AG04449 (cell line): ENCODE measurements around the gene ARHGAP30.
"Not testable (repeated sequence)": the region's sequence is repeated elsewhere in the genome, so short reads cannot be mapped to it uniquely, and the experiment has no call there.

Source experiments
- CTCF ChIA-PET: fragments of 350-600 bp; formaldehyde crosslinking; extraction: SDS; loops from one replicate; lab custom pipeline; 2021; ENCODE audit warnings: antibody characterized with exemption; lab: Yijun Ruan, JAX
- POLR2A ChIA-PET: fragments of 400-600, 350-600 bp; formaldehyde crosslinking; extraction: SDS; loops from one replicate; lab custom pipeline; 2020; ENCODE audit warnings: antibody characterized with exemption, inconsistent platforms; lab: Yijun Ruan, JAX
- DNase-seq: peaks from one replicate; pipeline ENCODE4 v3.0.0-alpha.2; 2010; ENCODE audit warnings: low read depth, low spot score
- H3K4me3 ChIP-seq: 2 replicates; pipeline ENCODE4 v1.5.1; 2011; ENCODE audit warnings: low read depth, mild to moderate bottlenecking, control low read depth, low read length
- TF ChIP-seq, protein P1 (sequence below): IDR thresholded peaks from one replicate; pipeline ENCODE4 v1.5.1; 2011; ENCODE audit warnings: mild to moderate bottlenecking, moderate library complexity, low read length, control low read depth, inconsistent platforms; ENCODE audit not compliant: insufficient read depth; ENCODE audit errors: missing control alignments

Gene ARHGAP30

GRCh38 chr1:161021970-161022353 lies 47.7 kb downstream of the ARHGAP30 start:
- no peak overlapping the region for H3K4me3 ChIP-seq
- DNase-seq = no peak
- ChIA-PET CTCF (interaction anchor here (1.5 to 1.8 kb wide), 2 partner anchors 20 to 76 kb away, joined by 4 to 5 read pairs; no protein-coding TSS in a partner anchor), POLR2A (no interaction called here)
- TF ChIP-seq, protein P1, sequence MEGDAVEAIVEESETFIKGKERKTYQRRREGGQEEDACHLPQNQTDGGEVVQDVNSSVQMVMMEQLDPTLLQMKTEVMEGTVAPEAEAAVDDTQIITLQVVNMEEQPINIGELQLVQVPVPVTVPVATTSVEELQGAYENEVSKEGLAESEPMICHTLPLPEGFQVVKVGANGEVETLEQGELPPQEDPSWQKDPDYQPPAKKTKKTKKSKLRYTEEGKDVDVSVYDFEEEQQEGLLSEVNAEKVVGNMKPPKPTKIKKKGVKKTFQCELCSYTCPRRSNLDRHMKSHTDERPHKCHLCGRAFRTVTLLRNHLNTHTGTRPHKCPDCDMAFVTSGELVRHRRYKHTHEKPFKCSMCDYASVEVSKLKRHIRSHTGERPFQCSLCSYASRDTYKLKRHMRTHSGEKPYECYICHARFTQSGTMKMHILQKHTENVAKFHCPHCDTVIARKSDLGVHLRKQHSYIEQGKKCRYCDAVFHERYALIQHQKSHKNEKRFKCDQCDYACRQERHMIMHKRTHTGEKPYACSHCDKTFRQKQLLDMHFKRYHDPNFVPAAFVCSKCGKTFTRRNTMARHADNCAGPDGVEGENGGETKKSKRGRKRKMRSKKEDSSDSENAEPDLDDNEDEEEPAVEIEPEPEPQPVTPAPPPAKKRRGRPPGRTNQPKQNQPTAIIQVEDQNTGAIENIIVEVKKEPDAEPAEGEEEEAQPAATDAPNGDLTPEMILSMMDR = no peak

DNA sequence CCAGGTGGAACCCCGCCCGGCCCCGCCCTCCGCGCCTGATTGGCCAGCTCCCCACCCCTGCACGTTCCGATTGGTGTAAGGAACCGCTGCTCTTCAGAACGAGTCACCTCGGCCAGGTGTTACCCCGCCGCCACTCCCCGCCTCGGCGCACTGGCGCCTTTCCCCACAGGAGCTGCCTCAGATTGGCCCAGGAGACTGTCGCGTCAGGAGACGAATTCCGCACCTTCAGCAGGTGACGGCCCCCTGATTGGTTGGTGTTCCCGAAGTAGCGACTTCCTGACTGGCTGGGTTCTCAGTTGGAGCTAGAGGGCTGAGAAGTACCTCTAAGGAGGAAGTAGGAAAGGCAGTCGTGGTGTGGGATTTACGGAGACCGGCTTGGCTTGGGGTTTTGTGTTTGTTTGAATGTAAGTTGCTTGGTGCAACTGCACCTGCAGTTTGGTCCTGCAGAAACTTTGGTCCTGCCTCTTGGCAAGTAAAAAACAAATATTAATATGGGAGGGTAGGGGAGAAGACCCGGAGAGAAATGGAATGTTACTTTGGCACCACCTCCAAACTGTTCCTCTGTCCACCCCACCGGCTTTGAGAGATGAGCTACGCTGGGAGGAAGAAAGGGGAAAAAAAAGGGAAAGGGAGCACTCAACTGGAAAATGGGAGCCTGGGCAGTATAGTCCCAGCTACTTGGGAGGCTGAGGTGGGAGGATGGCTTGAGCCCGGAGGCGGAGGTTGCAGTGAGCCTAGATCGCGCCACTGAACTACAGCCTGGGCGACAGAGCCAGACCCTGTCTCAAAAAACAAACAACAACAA lies 48.3 kb downstream of the ARHGAP30 start:
- CTCF ChIA-PET = interaction anchor here (0.9 to 1.8 kb wide), 5 partner anchors 11 to 76 kb away, joined by 3 to 7 read pairs (median 4); no protein-coding TSS in a partner anchor
- POLR2A ChIA-PET = interaction anchor here (1.3 kb wide), 1 partner anchor 24 kb away, joined by 4 read pairs; the partner anchor contains the start of gene USF1
- peak overlapping the region; percentile 47 for H3K4me3 ChIP-seq
- TF ChIP-seq, protein P1 = no peak
- no peak for DNase-seq

- ChIA-PET CTCF (interaction anchor here (0.9 to 1.8 kb wide), 4 partner anchors 11 to 77 kb away, joined by 3 to 7 read pairs (median 4); no protein-coding TSS in a partner anchor), POLR2A (interaction anchor here (1.3 kb wide), 1 partner anchor 24 kb away, joined by 4 read pairs; the partner anchor contains the start of gene USF1)
- no peak for DNase-seq
- H3K4me3 ChIP-seq = peak within 1 kb of the TSS; percentile 47
- TF ChIP-seq, protein P1 = no peak
These were observed 49.1 kb downstream of the ARHGAP30 start, which contains the start of gene F11R for GRCh38 chr1:161020509-161021164. F11R (minus strand) TSS chr1:161021152; CDS start chr1:161021073, 79 bp downstream.

DNA sequence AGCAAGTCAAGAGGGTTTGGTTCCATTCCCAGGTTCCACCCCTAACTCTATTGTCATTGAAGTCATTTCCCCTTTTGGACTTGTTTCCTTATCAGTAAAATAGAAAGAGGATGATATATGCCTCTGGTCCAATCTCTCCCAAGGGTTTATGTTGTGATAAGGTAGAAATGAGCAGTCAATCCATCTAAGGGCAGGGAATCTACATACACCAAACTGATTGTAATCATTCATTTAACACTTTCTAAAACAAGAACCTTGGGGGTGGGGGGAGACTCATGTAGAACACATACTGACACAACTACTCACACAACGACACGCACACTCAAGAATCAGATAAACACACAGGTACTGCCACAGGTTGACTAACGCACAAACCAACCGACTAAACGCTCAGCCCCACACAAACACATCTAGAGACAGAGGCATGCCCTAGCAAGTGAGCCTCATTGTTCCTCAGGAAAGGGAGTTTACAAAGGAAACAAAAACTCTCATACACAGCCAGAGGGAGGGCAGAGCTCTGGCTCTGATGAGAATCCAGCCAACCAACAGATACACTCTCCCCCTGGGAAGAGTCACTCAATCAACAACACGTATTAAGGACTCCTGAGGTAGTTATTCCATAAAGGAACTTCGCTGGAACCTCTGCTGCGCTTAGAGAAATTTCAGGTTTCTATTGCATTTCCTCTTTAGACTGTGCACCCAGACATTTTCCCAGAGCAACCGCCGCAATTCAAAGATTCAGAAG lies 49.8 kb downstream of the ARHGAP30 start:
- TF ChIP-seq, protein P1 = no peak
- DNase-seq = no peak
- ChIA-PET CTCF (interaction anchor here (1.2 to 1.8 kb wide), 3 partner anchors 22 to 78 kb away, joined by 3 to 7 read pairs (median 5); no protein-coding TSS in a partner anchor), POLR2A (interaction anchor here (1.3 kb wide), 1 partner anchor 25 kb away, joined by 4 read pairs; the partner anchor contains the start of gene USF1)
- no peak overlapping the region for H3K4me3 ChIP-seq

DNA sequence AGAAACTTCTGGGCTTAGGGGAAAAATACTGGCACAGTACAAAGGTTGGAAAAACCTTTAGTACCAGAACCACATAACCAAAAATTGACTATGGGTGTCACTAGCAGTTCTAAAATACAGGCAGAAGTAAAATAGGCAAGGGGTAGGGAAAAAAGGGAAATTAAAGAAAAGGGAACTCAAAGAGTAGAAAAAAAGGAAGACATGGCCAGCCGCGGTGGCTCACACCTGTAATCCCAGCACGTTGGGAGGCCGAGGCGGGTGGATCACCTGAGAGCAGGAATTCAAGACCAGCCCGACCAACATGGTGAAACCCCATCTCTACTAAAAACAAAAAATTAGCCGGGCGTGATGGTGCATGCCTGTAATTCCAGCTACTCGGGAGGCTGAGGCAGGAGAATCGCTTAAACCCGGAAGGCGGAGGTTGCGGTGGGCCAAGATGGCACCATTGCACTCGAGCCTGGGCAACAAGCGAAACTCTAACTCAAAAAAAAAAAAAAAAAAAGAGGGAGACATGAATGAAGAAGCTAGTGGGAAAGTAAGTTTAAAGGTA lies 50.5 kb downstream of the ARHGAP30 start:
- DNase-seq, H3K4me3 ChIP-seq, CTCF ChIA-PET, POLR2A ChIA-PET: not testable (repeated sequence)

DNA sequence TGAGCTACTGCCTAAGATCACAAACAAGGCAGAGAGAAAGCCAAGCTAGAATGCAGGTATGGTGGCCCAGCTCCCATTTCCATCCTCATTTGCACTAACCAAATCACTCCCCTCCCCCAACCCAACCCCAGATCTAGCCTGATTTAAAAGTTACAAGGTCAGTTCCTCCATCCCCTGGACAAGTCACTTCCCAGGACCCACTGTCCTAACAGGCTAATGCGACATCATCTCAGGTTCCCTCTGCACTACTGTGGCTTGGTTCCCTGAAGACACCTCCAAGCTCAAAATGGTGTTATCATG lies 51.1 kb downstream of the ARHGAP30 start:
- H3K4me3 ChIP-seq = no peak overlapping the region
- no peak for DNase-seq
- ChIA-PET CTCF (interaction anchor here (0.8 kb wide), 1 partner anchor 15 kb away, joined by 3 read pairs; no protein-coding TSS in a partner anchor), POLR2A (no interaction called here)
- TF ChIP-seq, protein P1 = no peak
